ENCODE data around the gene TAL1. TPM values are rescaled to one million over a fixed set of nuclear protein-coding genes. Genes with fewer than 3 reads are reported as not detected.

Gene TAL1
- total and polyA plus RNA-seq, 2 of the 8 experiments (the other 6 are each of a cell fraction or from before 2014, with no cell fraction given), result 0.09 to 0.15 TPM

- no peak for TF ChIP-seq CTCF (IDR thresholded peaks at IDR 0.05; ENCODE audit: control extremely low read depth in 1 of 3, insufficient read depth in 1 of 3, low read depth in 1 of 3, low read length in 3 of 3)
- TF ChIP-seq TEAD4 (IDR thresholded peaks at IDR 0.05; ENCODE audit: low read depth, low read length), result no peak
- no peak for TF ChIP-seq POLR2A (IDR thresholded peaks at IDR 0.05; ENCODE audit: control extremely low read depth in 1 of 2, low read depth in 2 of 2, low read length in 2 of 2)
These were observed 54.0 kb downstream of the TAL1 start (continued) for GRCh38 chr1:47178020-47178419.

Measured in H1 (cell line).